ENCODE measurements around the gene NEMP2.

DNA sequence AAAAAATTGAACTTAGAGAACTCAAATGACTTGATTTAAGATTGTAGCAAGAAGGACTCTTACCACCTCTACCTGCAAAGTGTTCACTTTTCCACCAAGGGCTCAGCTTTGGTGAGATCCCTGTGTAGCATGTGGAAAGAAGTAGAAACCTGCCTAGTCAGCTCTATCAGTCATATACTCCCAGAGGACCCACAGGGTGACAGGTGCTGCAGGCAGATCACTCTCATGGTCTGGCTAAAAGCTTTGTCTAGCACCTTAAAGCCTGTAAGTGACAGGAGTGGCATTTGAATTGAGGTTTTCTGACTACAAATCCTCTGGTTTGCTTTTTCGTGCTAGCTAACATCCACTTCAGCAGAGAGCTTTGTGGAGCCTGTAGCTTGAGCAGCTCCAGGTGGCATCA, 18.7 kb upstream of the NEMP2 start:
- TF ChIP-seq, protein P1, sequence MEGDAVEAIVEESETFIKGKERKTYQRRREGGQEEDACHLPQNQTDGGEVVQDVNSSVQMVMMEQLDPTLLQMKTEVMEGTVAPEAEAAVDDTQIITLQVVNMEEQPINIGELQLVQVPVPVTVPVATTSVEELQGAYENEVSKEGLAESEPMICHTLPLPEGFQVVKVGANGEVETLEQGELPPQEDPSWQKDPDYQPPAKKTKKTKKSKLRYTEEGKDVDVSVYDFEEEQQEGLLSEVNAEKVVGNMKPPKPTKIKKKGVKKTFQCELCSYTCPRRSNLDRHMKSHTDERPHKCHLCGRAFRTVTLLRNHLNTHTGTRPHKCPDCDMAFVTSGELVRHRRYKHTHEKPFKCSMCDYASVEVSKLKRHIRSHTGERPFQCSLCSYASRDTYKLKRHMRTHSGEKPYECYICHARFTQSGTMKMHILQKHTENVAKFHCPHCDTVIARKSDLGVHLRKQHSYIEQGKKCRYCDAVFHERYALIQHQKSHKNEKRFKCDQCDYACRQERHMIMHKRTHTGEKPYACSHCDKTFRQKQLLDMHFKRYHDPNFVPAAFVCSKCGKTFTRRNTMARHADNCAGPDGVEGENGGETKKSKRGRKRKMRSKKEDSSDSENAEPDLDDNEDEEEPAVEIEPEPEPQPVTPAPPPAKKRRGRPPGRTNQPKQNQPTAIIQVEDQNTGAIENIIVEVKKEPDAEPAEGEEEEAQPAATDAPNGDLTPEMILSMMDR (IDR thresholded peaks at IDR 0.05): no peak
- TF ChIP-seq POLR2A (IDR thresholded peaks at IDR 0.05): no peak

Measured in lower leg skin (tissue), 3 donors.